Esophagus (tissue), 2 donors: ENCODE measurements around the gene BCR. TPM values are rescaled to one million over a fixed set of nuclear protein-coding genes. Genes with fewer than 3 reads are reported as not detected.
"Not testable (repeated sequence)": the region's sequence is repeated elsewhere in the genome, so short reads cannot be mapped to it uniquely, and the experiment has no call there.

Experiments used
- H3K27ac ChIP-seq, 2 donors: one replicate each; pipeline ENCODE4 v1.5.1; 2013; ENCODE audit warnings: low read depth in 2 of 2, mild to moderate bottlenecking in 2 of 2, inconsistent platforms in 1 of 2, low read length in 1 of 2, moderate library complexity in 1 of 2
- H3K27me3 ChIP-seq, 2 donors: one replicate each; pipeline ENCODE4 v1.6.1; 2013; ENCODE audit warnings: low read length in 2 of 2, control low read depth in 1 of 2, mild to moderate bottlenecking in 1 of 2; ENCODE audit not compliant: insufficient read depth in 2 of 2, control insufficient read depth in 1 of 2
- H3K36me3 ChIP-seq, 2 donors: one replicate each; pipeline ENCODE4 v1.6.1; 2013; ENCODE audit warnings: low read length in 1 of 2; ENCODE audit not compliant: control insufficient read depth in 2 of 2, insufficient read depth in 2 of 2
- H3K4me1 ChIP-seq, 2 donors: one replicate each; pipeline ENCODE4 v1.6.1; 2013; ENCODE audit warnings: low read length in 1 of 2; ENCODE audit not compliant: control insufficient read depth in 2 of 2, insufficient read depth in 2 of 2
- H3K4me3 ChIP-seq, 2 donors: one replicate each; pipeline ENCODE4 v1.5.1; 2013; ENCODE audit warnings: low read length in 2 of 2, mild to moderate bottlenecking in 2 of 2, low read depth in 1 of 2, moderate library complexity in 1 of 2
- H3K9me3 ChIP-seq, 2 donors: one replicate each; pipeline ENCODE4 v1.6.1; 2013; ENCODE audit warnings: mild to moderate bottlenecking in 2 of 2, low read depth in 1 of 2, low read length in 1 of 2, moderate library complexity in 1 of 2; ENCODE audit not compliant: control insufficient read depth in 2 of 2, insufficient read depth in 1 of 2
- WGBS, 2 donors: extraction: QIAGEN DNeasy Blood & Tissue Kit; methylation state at CpG; one replicate each; pipeline ENCODE4 v1.1.7; 2013; 5-methylcytosine and 5-hydroxymethylcytosine counted together
- polyA plus RNA-seq, 2 donors: library from polyadenylated mRNA; stranded (reverse); fragments of 200-250 nt; gene quantifications; one replicate each; pipeline ENCODE4 v1.2.3, GENCODE V29; 2013
- donor health status: healthy with polysubstance abuse.
- donor health status: Bipolar disorder and iron deficiency.

Gene BCR
- polyA plus RNA-seq, 2 donors, result 27.8 to 30.2 TPM

GRCh38 chr22:23323960-23324688, 143.8 kb downstream of the BCR start:
- H3K9me3 ChIP-seq, H3K27ac ChIP-seq, H3K27me3 ChIP-seq, H3K4me1 ChIP-seq, H3K36me3 ChIP-seq, H3K4me3 ChIP-seq: not testable (repeated sequence)
- WGBS, 2 donors, result 76 to 78% methylated on average over 4 to 5 of the region's 6 CpGs

DNA sequence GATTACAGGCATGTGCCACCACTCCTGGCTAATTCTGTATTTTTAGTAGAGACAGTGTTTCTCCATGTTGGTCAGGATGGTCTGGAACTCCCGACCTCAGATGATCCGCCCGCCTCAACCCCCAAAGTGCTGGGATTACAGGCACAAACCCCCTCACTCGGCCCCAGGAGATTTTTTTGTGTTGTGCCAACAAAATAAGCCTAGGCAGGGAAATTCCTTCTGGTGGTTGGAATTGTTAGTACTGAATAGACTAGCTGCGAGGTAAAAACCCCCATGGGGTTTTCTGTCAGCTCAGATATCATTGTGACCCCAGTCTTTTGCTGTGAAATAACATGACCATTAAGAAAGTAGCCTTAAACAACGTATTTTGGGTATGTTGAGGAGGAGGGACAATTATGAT, 144.9 kb downstream of the BCR start:
- Histone ChIP-seq H3K9me3 (no peaks in the 10 kb centered on the region), H3K27ac (no peak overlapping the region), H3K36me3 (no peaks in the 10 kb centered on the region), H3K27me3 (no peaks in the 10 kb centered on the region), H3K4me1 (no peaks in the 10 kb centered on the region), H3K4me3 (no peak overlapping the region)
- WGBS, 2 donors, result 54 to 62% methylated on average over 6 of the region's 6 CpGs

DNA sequence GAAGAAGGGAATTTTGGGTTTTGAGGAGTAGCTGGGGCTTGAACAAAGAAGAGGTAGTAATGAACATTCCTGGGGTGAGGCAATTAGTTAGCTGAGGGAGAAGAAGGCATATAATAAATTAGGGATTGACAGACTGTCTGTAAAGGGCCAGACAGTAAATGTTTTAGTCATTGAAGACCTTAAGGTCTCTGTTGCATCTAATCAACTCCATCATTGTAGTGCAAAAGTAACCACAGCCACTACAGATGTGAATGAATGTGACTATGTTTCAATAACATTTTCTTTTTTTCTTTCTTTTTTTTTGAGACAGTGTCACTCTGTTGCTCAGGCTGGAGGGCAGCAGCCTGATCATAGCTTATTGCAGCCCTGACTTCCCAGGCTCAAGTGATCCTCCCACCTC, 153.5 kb downstream of the BCR start:
- not testable (repeated sequence) for H3K9me3 ChIP-seq, H3K27me3 ChIP-seq, H3K4me3 ChIP-seq, H3K27ac ChIP-seq, H3K4me1 ChIP-seq, H3K36me3 ChIP-seq

- not testable (repeated sequence) for H3K36me3 ChIP-seq, H3K27ac ChIP-seq, H3K27me3 ChIP-seq, H3K9me3 ChIP-seq, H3K4me1 ChIP-seq, H3K4me3 ChIP-seq
- WGBS, 2 donors, result 78 to 98% methylated on average over 3 to 6 of the region's 9 CpGs
These were observed 157.4 kb downstream of the BCR start for GRCh38 chr22:23337672-23338071.

DNA sequence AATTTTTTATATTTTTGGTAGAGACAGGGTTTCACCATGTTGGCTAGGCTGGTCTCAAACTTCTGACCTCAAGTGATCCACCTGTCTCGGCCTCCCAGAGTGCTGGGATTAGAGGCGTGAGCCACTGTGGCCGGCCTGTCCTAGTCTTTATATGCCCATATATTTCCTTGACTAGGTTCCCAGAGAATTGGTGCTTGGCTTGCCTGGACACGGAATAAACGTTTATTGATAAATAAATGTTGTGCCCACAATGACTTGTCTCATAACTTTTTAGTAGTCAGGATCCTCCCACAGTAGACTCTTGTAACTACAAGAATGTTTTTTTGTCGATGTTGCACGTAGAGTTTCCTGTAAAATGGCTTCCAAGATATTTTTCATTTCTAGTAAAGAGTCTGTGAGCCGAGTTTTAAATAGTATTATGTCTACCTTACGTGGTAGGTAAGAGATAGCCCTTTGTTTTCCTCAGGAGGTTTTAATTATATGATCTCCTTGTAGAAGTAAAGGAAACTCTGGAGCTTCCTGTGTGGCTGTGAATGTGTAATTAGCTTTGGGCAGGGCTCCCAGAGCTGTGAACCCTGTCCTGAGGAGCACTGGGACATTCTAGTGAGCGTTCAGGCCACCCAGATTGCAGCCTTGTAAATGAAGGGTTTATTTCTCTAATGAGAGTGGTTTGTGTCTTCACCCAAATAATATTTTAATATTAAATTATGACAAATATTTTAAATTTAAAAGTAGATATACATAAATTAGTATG, 161.8 kb downstream of the BCR start:
- not testable (repeated sequence) for H3K36me3 ChIP-seq, H3K9me3 ChIP-seq, H3K4me3 ChIP-seq, H3K27me3 ChIP-seq, H3K27ac ChIP-seq, H3K4me1 ChIP-seq
- WGBS, 2 donors, result 80 to 81% methylated on average over 9 of the region's 10 CpGs

GRCh38 chr22:23351321-23351720, 171.0 kb downstream of the BCR start:
- Histone ChIP-seq H3K4me1 (no peaks in the 10 kb centered on the region), H3K9me3 (no peaks in the 10 kb centered on the region), H3K27ac (no peak overlapping the region), H3K36me3 (no peaks in the 10 kb centered on the region), H3K4me3 (no peak overlapping the region), H3K27me3 (no peaks in the 10 kb centered on the region)
- whole genome bisulfite sequencing, 2 donors, result 66 to 68% methylated on average over 1 of the region's 1 CpG

DNA sequence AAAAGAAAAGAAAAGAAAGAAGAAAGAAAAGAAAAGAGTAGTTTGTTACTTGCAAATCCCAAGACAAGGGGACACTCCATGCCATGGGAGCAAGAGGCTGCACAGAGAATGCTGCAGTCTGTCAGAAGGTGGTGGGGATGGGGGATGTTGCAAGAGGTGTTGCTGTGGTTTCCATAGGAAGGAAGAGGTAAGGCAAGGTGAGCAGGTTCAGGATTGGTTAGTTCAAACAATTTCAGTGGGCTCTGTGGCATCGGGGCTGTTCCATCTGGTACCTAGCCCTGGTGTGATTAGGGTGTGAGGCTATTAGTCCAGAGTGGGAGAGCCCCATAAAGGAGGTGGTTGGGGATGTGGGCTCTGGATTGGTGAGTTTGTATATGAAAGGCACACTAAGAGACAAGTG, 172.7 kb downstream of the BCR start:
- Histone ChIP-seq H3K4me1 (no peaks in the 10 kb centered on the region), H3K36me3 (no peaks in the 10 kb centered on the region), H3K27me3 (no peaks in the 10 kb centered on the region), H3K4me3 (no peak overlapping the region), H3K27ac (no peak overlapping the region), H3K9me3 (no peaks in the 10 kb centered on the region)
- 84% methylated on average over 1 of the region's 1 CpG for WGBS, 2 donors

DNA sequence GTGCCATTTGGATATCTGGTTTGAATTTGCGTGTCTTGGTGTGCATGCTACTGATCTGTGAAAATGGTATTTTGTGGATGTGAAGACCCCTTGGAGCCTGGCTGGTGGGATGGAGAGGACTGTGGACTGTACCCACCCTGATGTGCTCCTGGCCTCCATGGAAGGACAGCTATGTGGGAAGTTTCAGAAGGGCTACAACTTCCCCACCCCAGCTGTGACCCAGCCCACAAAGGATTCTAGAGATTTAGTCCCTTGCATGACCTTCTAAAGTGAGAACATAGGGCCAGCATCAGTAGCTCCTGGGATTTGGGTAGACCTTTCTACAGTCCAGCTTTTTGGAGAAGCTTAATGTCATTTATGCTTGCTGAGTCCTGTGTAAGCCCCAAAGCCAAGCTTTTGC, 173.4 kb downstream of the BCR start:
- H3K4me1 ChIP-seq, result no peaks in the 10 kb centered on the region

GRCh38 chr22:23356094-23356493, 175.8 kb downstream of the BCR start:
- 68 to 73% methylated on average over 4 of the region's 4 CpGs for WGBS, 2 donors
- H3K27me3 ChIP-seq, result no peaks in the 10 kb centered on the region
- no peaks in the 10 kb centered on the region for H3K4me1 ChIP-seq
- H3K36me3 ChIP-seq, result no peaks in the 10 kb centered on the region
- no peaks in the 10 kb centered on the region for H3K9me3 ChIP-seq
- H3K4me3 ChIP-seq, result no peak overlapping the region
- H3K27ac ChIP-seq, result no peak overlapping the region

More for the DNA sequence above, 173.4 kb downstream of the BCR start:
- 93 to 94% methylated on average over 1 of the region's 1 CpG for WGBS, 2 donors
- Histone ChIP-seq H3K27ac (no peak overlapping the region), H3K4me3 (no peak overlapping the region), H3K36me3 (no peaks in the 10 kb centered on the region), H3K9me3 (no peaks in the 10 kb centered on the region), H3K27me3 (no peaks in the 10 kb centered on the region)

GRCh38 chr22:23357053-23357452, 176.7 kb downstream of the BCR start:
- Histone ChIP-seq H3K4me3 (no peak overlapping the region), H3K27ac (no peak overlapping the region), H3K4me1 (no peaks in the 10 kb centered on the region), H3K9me3 (no peaks in the 10 kb centered on the region), H3K27me3 (no peaks in the 10 kb centered on the region), H3K36me3 (no peaks in the 10 kb centered on the region)
- WGBS, 2 donors, result 58 to 59% methylated on average over 14 of the region's 14 CpGs
